ENCODE data around the gene PRDX2. TPM values are rescaled to one million over a fixed set of nuclear protein-coding genes. Genes with fewer than 3 reads are reported as not detected.

PRDX2 gene
- polyA plus RNA-seq, 1 donor from 2014 or later, result 882 TPM

DNA sequence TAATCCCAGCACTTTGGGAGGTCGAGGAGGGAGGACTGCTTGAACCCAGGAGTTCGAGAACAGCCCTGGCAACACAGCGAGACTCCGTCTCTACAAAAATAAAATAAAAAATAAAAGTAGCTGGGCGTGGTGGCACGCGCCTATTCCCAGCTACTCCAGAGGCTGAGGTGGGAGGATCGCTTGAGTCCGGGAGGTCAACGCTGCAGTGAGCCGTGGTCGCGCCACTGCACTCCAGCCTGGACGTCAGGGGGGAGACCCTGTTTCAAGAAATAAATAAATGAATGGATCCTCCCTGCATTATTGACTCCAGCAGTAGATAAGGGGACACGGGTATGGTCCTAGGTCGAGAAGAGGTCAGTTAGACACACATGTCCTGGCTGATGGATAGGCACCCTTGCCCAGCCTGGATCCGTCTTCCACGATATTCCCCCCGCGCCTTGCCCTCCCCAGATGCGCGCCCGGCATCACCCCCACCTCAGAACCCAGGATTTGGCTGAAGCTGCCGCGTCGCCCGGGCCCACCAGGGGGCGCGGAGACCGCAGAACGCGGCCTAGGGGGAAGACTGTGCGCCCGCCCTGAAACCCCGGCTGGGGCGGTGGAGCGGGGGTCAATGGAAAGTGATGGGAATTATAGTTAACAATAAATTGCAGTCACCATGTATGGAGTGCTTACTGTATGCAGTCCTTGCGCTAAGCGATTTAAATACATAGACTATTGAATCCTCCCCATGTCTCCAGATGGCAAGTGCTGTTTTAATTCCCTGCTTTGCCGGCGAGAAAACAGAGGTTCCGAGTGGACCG, 24.2 kb downstream of the PRDX2 start:
- no peaks in the 10 kb centered on the region for H3K27me3 ChIP-seq (ENCODE audit: insufficient read depth, low read depth, low read length)
- H3K4me3 ChIP-seq (ENCODE audit: low read length), result peak overlapping the region; percentile 61
- peak; percentile 93 for TF ChIP-seq SMC3 (conservative IDR thresholded peaks at IDR 0.05; ENCODE audit: poor library complexity)
- TF ChIP-seq EP300 (conservative IDR thresholded peaks at IDR 0.05; ENCODE audit: poor library complexity, severe bottlenecking), result no peak
- TF ChIP-seq TAF1 (IDR thresholded peaks at IDR 0.05; ENCODE audit: low read depth), result no peak
- TF ChIP-seq, protein P1, sequence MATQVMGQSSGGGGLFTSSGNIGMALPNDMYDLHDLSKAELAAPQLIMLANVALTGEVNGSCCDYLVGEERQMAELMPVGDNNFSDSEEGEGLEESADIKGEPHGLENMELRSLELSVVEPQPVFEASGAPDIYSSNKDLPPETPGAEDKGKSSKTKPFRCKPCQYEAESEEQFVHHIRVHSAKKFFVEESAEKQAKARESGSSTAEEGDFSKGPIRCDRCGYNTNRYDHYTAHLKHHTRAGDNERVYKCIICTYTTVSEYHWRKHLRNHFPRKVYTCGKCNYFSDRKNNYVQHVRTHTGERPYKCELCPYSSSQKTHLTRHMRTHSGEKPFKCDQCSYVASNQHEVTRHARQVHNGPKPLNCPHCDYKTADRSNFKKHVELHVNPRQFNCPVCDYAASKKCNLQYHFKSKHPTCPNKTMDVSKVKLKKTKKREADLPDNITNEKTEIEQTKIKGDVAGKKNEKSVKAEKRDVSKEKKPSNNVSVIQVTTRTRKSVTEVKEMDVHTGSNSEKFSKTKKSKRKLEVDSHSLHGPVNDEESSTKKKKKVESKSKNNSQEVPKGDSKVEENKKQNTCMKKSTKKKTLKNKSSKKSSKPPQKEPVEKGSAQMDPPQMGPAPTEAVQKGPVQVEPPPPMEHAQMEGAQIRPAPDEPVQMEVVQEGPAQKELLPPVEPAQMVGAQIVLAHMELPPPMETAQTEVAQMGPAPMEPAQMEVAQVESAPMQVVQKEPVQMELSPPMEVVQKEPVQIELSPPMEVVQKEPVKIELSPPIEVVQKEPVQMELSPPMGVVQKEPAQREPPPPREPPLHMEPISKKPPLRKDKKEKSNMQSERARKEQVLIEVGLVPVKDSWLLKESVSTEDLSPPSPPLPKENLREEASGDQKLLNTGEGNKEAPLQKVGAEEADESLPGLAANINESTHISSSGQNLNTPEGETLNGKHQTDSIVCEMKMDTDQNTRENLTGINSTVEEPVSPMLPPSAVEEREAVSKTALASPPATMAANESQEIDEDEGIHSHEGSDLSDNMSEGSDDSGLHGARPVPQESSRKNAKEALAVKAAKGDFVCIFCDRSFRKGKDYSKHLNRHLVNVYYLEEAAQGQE (IDR thresholded peaks at IDR 0.05; ENCODE audit: borderline replicate concordance), result no peak
- TF ChIP-seq EZH2 (IDR thresholded peaks at IDR 0.05; ENCODE audit: borderline replicate concordance, insufficient read depth, low read length, poor library complexity, severe bottlenecking), result no peak
- TF ChIP-seq MXI1 (conservative IDR thresholded peaks at IDR 0.05; ENCODE audit: poor library complexity, severe bottlenecking), result peak; percentile 12
- TF ChIP-seq POLR2AphosphoS5 (IDR thresholded peaks at IDR 0.05), result no peak
- TF ChIP-seq, protein P2, sequence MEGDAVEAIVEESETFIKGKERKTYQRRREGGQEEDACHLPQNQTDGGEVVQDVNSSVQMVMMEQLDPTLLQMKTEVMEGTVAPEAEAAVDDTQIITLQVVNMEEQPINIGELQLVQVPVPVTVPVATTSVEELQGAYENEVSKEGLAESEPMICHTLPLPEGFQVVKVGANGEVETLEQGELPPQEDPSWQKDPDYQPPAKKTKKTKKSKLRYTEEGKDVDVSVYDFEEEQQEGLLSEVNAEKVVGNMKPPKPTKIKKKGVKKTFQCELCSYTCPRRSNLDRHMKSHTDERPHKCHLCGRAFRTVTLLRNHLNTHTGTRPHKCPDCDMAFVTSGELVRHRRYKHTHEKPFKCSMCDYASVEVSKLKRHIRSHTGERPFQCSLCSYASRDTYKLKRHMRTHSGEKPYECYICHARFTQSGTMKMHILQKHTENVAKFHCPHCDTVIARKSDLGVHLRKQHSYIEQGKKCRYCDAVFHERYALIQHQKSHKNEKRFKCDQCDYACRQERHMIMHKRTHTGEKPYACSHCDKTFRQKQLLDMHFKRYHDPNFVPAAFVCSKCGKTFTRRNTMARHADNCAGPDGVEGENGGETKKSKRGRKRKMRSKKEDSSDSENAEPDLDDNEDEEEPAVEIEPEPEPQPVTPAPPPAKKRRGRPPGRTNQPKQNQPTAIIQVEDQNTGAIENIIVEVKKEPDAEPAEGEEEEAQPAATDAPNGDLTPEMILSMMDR (IDR thresholded peaks at IDR 0.05; ENCODE audit: poor library complexity, severe bottlenecking), result peak; percentile 95
- TF ChIP-seq RAD21 (conservative IDR thresholded peaks at IDR 0.05), result peak; percentile 83
- peak overlapping the region; percentile 22 for H3K27ac ChIP-seq (ENCODE audit: low read length)
- no peaks in the 10 kb centered on the region for H3K9me3 ChIP-seq (ENCODE audit: low read length)
- no peaks in the 10 kb centered on the region for H3K79me2 ChIP-seq (replicated peaks; ENCODE audit: insufficient read depth, low read length)
- H3F3A ChIP-seq (ENCODE audit: insufficient read depth, low read length, poor library complexity, severe bottlenecking), result no peaks in the 10 kb centered on the region
- peak overlapping the region; percentile 60 for H3K9ac ChIP-seq (ENCODE audit: low read length)
- no peaks in the 10 kb centered on the region for H3K9me2 ChIP-seq (ENCODE audit: insufficient read depth, low read length)
- H2AFZ ChIP-seq (ENCODE audit: low read depth, low read length), result no peak overlapping the region
- no peaks in the 10 kb centered on the region for H3K36me3 ChIP-seq (ENCODE audit: insufficient read depth, low read length)
- H3K4me2 ChIP-seq (ENCODE audit: low read length), result peak overlapping the region; percentile 33
- H4K20me1 ChIP-seq (ENCODE audit: insufficient read depth), result no peaks in the 10 kb centered on the region

DNA sequence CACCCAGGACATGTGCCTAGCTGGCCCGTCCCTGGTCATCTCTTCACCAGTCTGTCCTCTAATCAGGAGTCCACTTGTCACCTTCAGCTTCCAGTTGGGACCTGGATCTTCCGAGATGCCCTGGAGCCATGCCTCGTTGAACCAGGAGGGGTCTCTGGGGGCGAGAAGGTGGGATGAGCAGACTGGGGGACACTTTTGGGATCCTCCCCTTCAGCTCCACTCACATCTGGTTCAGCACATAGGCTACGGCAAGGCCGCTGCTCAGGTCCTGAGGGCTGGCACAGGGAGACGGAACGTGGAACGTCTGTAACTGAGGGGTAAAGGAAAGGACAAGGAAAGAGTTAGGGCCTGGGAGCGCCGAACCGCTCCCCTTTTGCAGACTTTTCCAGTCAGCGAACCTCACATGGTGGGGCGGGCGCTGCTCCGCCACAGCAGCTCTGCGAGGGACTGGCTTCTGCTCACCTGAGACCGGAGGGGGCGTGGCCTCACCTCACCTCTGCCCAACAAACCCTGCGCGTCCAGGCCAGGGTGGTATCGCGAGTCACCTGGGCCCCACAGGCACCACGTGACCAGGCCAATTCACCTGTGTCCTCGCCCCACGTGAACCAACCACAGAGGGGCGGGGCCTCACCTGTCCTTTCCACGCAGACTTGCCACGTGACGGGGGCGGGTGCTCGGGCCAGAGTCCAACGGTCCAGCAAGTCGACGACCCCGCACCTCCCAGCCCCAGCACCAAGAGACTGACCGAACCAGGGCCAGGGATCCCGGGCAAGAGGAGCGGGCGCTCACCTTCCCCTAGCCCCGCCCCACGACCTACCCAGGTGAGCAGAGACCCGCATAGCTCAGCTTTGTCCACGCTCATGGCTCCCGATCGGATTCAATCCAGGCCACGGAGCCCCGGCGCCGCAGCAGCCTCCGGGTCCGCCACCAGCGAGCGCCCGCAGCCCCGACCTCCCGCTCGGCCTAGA, 26.7 kb downstream of the PRDX2 start, which contains the start of gene HOOK2:
Gene HOOK2, minus strand, starts transcription at position 965 of the 968 bp plus-strand sequence. Its CDS starts 103 bp downstream, at position 862.
- H3K9me3 ChIP-seq (ENCODE audit: low read length), result no peaks in the 10 kb centered on the region
- no peaks in the 10 kb centered on the region for H3F3A ChIP-seq (ENCODE audit: insufficient read depth, low read length, poor library complexity, severe bottlenecking)
- peak within 1 kb of the TSS; percentile 86 for H3K9ac ChIP-seq (ENCODE audit: low read length)
- H3K4me3 ChIP-seq (ENCODE audit: low read length), result peak within 1 kb of the TSS; percentile 76
- H3K79me2 ChIP-seq (replicated peaks; ENCODE audit: insufficient read depth, low read length), result no peaks in the 10 kb centered on the region
- H3K4me2 ChIP-seq (ENCODE audit: low read length), result peak within 1 kb of the TSS; percentile 81
- H3K36me3 ChIP-seq (ENCODE audit: insufficient read depth, low read length), result no peaks in the 10 kb centered on the region
- TF ChIP-seq POLR2AphosphoS5 (IDR thresholded peaks at IDR 0.05), result peak; percentile 70
- peak; percentile 75 for TF ChIP-seq MXI1 (conservative IDR thresholded peaks at IDR 0.05; ENCODE audit: poor library complexity, severe bottlenecking)
- TF ChIP-seq, protein P1 (IDR thresholded peaks at IDR 0.05; ENCODE audit: borderline replicate concordance), result no peak
- TF ChIP-seq EP300 (conservative IDR thresholded peaks at IDR 0.05; ENCODE audit: poor library complexity, severe bottlenecking), result no peak
- H4K20me1 ChIP-seq (ENCODE audit: insufficient read depth), result no peaks in the 10 kb centered on the region
- H2AFZ ChIP-seq (ENCODE audit: low read depth, low read length), result peak within 1 kb of the TSS; percentile 62
- H3K27ac ChIP-seq (ENCODE audit: low read length), result no peak within 1 kb of the TSS
- no peaks in the 10 kb centered on the region for H3K9me2 ChIP-seq (ENCODE audit: insufficient read depth, low read length)
- no peaks in the 10 kb centered on the region for H3K27me3 ChIP-seq (ENCODE audit: insufficient read depth, low read depth, low read length)
